ENCODE results near the gene IER5.

The IER5 gene

DNA sequence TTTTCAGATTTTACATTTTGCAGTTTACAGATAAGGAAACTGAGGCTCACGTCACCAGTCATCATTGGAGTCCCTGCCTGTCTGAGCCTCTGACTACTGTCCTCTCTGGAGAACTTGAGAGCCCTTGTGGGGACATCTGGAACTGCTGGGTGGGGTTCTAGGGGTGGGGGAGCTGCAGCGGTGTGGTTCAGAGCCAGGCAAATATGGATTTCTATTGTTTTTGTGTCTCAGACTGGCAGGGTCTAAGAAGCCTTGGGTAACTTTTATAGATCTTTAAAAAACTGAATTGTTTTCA is 46.9 kb downstream of the IER5 start:
- DNase-seq (ENCODE audit: low read depth): peak; percentile 68

DNA sequence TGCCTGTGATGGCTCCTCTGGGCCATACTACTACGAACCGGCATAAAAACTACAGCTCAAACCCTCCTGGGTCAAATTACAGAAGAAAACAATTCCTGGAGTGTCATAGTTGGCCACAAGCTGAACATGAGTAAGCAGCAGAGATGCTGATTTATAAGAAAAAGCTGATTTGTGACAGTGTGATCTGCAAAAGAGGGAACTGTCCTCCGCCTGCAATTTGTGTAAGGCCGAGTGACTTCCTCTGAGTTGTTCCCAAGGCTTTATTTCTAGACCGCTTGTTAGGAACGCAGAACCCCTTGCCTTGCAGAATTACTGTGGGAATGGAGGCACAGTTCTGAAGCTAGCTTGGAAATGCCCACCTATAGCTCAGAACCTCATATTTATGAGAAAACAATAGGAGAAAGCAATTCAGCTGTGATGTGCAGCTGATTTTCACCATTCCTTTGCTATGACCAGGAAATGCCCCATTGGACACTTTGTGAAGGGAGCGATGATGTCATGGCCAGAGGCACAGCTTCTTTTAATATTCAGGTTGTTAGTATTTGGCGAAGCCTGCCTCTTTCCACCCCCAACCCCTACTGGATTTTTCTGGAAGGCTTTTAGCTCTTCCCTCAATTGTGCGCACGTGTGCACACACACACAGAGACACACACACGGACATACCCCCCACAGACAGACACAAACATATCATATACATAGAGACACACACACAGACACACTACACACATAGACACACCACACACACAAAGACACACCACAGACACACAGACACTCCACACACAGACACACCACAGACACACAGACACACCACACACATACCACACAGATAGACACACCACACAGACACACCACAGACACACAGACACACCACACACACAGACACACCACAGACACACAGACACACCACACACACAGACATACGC is 47.6 kb downstream of the IER5 start:
- peak; percentile 94 for DNase-seq (ENCODE audit: low read depth)

DNA sequence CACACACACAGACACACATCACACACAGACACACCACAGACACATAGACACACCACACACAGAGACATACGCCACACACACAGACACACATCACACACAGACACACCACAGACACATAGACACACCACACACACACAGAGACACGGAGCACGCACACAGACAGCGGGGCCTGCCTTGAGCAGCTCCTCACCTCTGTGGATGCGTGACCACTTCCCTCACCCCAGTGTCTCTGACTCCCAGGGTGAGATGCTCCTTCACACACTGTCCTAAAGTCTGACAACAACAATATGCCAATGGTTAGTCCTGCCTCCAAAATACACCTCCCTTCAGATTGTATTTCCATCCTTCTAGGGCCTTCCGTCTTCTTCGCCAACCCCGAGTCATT is 48.2 kb downstream of the IER5 start:
- no peak for DNase-seq (ENCODE audit: low read depth)

DNA sequence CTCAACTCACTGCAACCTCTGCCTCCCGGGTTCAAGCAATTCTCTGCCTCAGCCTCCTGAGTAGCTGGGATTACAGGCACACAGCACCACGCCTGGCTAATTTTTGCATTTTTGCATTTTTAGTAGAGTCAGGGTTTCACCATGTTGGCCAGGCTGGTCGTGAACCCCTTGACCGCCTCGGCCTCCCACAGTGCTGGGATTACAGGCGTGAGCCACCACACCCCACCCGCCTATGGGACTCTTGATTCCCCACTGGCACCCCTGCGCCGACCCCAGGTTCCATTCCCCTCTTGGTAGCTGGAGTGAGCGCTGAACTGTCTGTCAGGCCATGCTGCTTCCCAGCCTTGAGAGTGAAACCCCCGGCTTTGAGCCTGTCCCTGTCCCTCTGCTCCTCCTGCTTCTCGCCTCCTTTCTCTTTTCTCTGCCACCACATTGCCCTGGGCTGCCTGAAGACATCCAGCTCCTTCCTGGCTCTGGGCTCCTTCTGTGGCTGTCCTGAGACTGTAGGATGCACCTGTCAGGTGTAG is 48.8 kb downstream of the IER5 start:
- no peak for DNase-seq (ENCODE audit: low read depth)

DNA sequence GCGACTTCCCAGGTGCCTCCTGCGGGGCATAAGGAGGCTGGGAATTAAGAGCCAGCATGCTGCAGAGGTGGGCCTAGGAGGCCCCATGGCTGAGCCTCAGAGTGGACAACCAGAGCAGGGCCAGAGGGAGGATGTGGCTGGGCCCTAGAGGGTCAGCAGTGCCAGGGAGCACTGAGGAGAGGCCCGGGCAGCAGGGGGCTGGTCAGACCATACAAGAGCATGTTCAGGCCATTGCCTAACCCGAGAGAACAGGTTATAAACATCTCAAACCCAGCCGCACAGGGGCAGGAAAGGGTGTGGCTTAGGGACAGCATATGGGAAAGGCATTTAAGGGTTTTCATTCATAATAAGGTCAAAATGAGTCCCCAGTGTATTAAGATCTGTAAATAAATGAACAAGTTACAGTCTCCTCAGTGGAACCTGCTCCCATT is 51.1 kb downstream of the IER5 start:
- DNase-seq (ENCODE audit: low read depth): peak; percentile 90

DNA sequence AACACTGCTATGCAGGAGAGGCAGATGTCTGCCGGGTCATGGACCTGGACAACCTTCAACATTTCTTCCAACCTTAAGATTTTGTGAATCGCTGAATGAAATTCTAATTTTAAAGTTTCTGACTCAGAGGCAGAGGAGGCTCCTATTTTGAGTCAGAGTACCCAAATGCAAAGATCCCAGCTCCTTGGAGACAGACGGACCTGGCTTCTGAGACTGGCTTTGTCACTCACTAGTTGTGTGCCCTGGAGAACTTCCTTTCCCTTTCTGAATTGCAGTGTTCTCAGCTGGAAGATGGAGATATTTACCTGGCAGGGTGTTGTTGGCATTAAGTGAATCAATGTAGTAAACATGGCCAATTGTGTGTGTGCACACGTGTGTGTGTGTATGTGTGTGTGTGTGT is 51.9 kb downstream of the IER5 start:
- DNase-seq (ENCODE audit: low read depth): peak; percentile 56

DNA sequence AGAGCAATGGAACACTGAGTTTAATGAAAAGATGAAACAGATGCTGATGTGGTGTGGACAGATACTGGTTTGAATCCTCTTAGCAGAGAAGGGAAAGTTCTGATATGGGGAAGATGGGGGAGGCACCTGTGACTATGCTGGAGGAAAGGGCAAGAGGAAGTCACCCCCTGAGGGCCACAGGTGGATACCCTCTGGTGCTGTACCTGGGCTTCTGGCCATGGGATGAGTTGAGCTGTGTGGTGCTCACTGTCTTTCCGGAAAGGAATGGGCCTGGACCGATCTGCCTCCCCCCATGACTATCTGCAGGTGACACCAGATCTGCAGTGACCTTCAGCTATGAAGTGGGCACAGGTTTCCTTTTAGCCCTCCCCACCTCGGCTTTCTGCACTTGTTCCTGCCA is 52.4 kb downstream of the IER5 start:
- DNase-seq (ENCODE audit: low read depth): no peak

DNA sequence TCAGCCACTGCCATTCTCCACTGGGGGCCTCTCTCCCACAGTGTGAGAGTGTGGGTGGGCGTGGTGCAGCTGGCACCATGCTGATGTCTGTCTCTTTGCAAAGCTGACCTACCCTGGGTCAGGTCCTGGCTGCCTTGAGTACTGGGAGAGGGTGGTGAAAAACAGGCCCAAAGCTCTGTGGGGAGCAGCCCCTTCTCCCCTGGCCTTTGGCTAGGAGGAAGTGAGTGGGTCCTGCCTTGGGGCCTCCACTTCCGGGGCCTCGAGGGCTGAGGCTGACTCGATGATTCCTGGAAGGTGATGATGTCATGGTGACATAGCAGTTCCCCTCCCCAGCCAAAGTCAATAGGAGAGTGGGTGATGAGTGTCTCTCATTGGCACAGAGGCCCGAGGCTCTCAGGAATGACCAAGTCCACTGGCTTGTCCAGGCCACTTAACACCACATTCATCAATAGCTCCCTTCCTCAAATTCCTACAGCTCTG is 53.0 kb downstream of the IER5 start:
- peak; percentile 98 for DNase-seq (ENCODE audit: low read depth)
